Activated CD8-positive, alpha-beta T cell treated with anti-CD3 and anti-CD28 coated beads, Interleukin-2, amount 10 ng/mL, durations not matched to agents 7 days and 5 days (primary cell): ENCODE measurements around the gene TMPRSS13. TPM values are rescaled to one million over a fixed set of nuclear protein-coding genes. Genes with fewer than 3 reads are reported as not detected.

Experiments used
- ATAC-seq: fragments of 150-1000 bp; cut with Tn5 transposase; one replicate; pipeline ENCODE4 v1.10.0; 2021; ENCODE audit warnings: moderate library complexity
- CTCF ChIA-PET: fragments of 350-600 bp; sonication (Branson Sonifier 250); formaldehyde crosslinking; loops from one replicate; lab custom pipeline; 2021; ENCODE audit warnings: antibody characterized with exemption; lab: Charles Lee
- POLR2A ChIA-PET: fragments of 350-600 bp; sonication (Branson Sonifier 250); formaldehyde crosslinking; loops from one replicate; lab custom pipeline; 2021; ENCODE audit warnings: antibody characterized with exemption; lab: Charles Lee
- DNase-seq: peaks from one replicate; pipeline ENCODE4 v3.0.0-alpha.2; 2020
- H3K27ac Mint-ChIP-seq: one replicate; pipeline ENCODE4 v1.8.0; 2021; ENCODE audit warnings: mild to moderate bottlenecking, mixed read lengths
- H3K27me3 Mint-ChIP-seq: one replicate; pipeline ENCODE4 v1.8.0; 2021; ENCODE audit warnings: low read depth, mixed read lengths
- H3K36me3 Mint-ChIP-seq: one replicate; pipeline ENCODE4 v1.8.0; 2021; ENCODE audit warnings: low read depth, mixed read lengths
- H3K4me1 Mint-ChIP-seq: one replicate; pipeline ENCODE4 v1.8.0; 2021; ENCODE audit warnings: low read depth, mixed read lengths
- H3K4me3 Mint-ChIP-seq: one replicate; pipeline ENCODE4 v1.8.0; 2021; ENCODE audit warnings: mild to moderate bottlenecking, mixed read lengths
- H3K9me3 Mint-ChIP-seq: one replicate; pipeline ENCODE4 v1.8.0; 2022; ENCODE audit warnings: mixed read lengths; ENCODE audit not compliant: insufficient read depth
- total RNA-seq, 2 experiments: library from RNA; stranded (reverse); gene quantifications; one replicate each; pipeline ENCODE4 v1.2.3, GENCODE V29; 2021

TMPRSS13 gene
- total RNA-seq, 2 experiments from 2014 or later, result 1.8 to 2.5 TPM

- Mint-ChIP-seq H3K36me3 (no peaks in the 10 kb centered on the region), H3K27me3 (no peaks in the 10 kb centered on the region), H3K9me3 (no peaks in the 10 kb centered on the region), H3K4me1 (peaks cover 16% of the 10 kb centered on the region), H3K4me3 (no peak overlapping the region), H3K27ac (no peak overlapping the region)
- POLR2A ChIA-PET, result no interaction called here
- no peak for ATAC-seq
- CTCF ChIA-PET, result interaction anchor here (3.8 to 6.9 kb wide), 2 partner anchors 40 to 147 kb away, joined by 27 to 35 read pairs; no protein-coding TSS in a partner anchor
- DNase-seq, result no peak
Measured at GRCh38 chr11:117906126-117906525, 23.1 kb downstream of the TMPRSS13 start.

- H3K9me3 Mint-ChIP-seq, result no peaks in the 10 kb centered on the region
- H3K4me3 Mint-ChIP-seq, result no peak overlapping the region
- H3K36me3 Mint-ChIP-seq, result no peaks in the 10 kb centered on the region
- H3K4me1 Mint-ChIP-seq, result peaks cover 16% of the 10 kb centered on the region
- DNase-seq, result no peak
- no peak for ATAC-seq
- ChIA-PET CTCF (interaction anchor here (0.7 to 6.9 kb wide), 13 partner anchors 11 to 147 kb away, joined by 3 to 35 read pairs (median 6); partner anchors contain the start of gene FXYD2), POLR2A (interaction anchor here (0.6 kb wide), 1 partner anchor 275 kb away, joined by 3 read pairs; no protein-coding TSS in a partner anchor)
- no peak overlapping the region for H3K27ac Mint-ChIP-seq
- H3K27me3 Mint-ChIP-seq, result no peaks in the 10 kb centered on the region
Measured at GRCh38 chr11:117905524-117905923, 23.7 kb downstream of the TMPRSS13 start.

GRCh38 chr11:117903505-117904382 is 25.5 kb downstream of the TMPRSS13 start:
- POLR2A ChIA-PET, result no interaction called here
- H3K9me3 Mint-ChIP-seq, result no peaks in the 10 kb centered on the region
- ATAC-seq (no peak), DNase-seq (no peak)
- no peaks in the 10 kb centered on the region for H3K36me3 Mint-ChIP-seq
- H3K27me3 Mint-ChIP-seq, result peaks cover 3% of the 10 kb centered on the region
- H3K4me3 Mint-ChIP-seq, result no peak overlapping the region
- CTCF ChIA-PET, result interaction anchor here (0.8 to 6.9 kb wide), 14 partner anchors 16 to 478 kb away, joined by 3 to 35 read pairs (median 9); partner anchors contain the start of gene FXYD2
- no peak overlapping the region for H3K27ac Mint-ChIP-seq
- peaks cover 21% of the 10 kb centered on the region for H3K4me1 Mint-ChIP-seq

- DNase-seq (no peak), ATAC-seq (no peak)
- no peaks in the 10 kb centered on the region for H3K36me3 Mint-ChIP-seq
- H3K4me3 Mint-ChIP-seq, result no peak overlapping the region
- H3K27me3 Mint-ChIP-seq, result peaks cover 4% of the 10 kb centered on the region
- POLR2A ChIA-PET, result no interaction called here
- no peak overlapping the region for H3K27ac Mint-ChIP-seq
- H3K9me3 Mint-ChIP-seq, result no peaks in the 10 kb centered on the region
- CTCF ChIA-PET, result interaction anchor here (1.3 to 6.9 kb wide), 6 partner anchors 44 to 151 kb away, joined by 3 to 35 read pairs (median 10); no protein-coding TSS in a partner anchor
- peaks cover 10% of the 10 kb centered on the region for H3K4me1 Mint-ChIP-seq
Measured at GRCh38 chr11:117902001-117902845, 27.0 kb downstream of the TMPRSS13 start.

GRCh38 chr11:117901601-117902000 is 27.6 kb downstream of the TMPRSS13 start:
- DNase-seq, result no peak
- peaks cover 4% of the 10 kb centered on the region for H3K27me3 Mint-ChIP-seq
- H3K9me3 Mint-ChIP-seq, result no peaks in the 10 kb centered on the region
- POLR2A ChIA-PET, result no interaction called here
- no peaks in the 10 kb centered on the region for H3K36me3 Mint-ChIP-seq
- H3K4me3 Mint-ChIP-seq, result no peak overlapping the region
- ATAC-seq, result no peak
- CTCF ChIA-PET, result interaction anchor here (1.3 to 1.6 kb wide), 3 partner anchors 45 to 80 kb away, joined by 3 to 5 read pairs (median 4); no protein-coding TSS in a partner anchor
- H3K27ac Mint-ChIP-seq, result no peak overlapping the region
- peaks cover 8% of the 10 kb centered on the region for H3K4me1 Mint-ChIP-seq

- Mint-ChIP-seq H3K27me3 (peaks cover 4% of the 10 kb centered on the region), H3K9me3 (no peaks in the 10 kb centered on the region), H3K27ac (no peak overlapping the region), H3K36me3 (no peaks in the 10 kb centered on the region), H3K4me1 (peaks cover 8% of the 10 kb centered on the region), H3K4me3 (no peak overlapping the region)
- ChIA-PET POLR2A (no interaction called here), CTCF (interaction anchor here (1.3 to 1.6 kb wide), 3 partner anchors 46 to 80 kb away, joined by 3 to 5 read pairs (median 4); no protein-coding TSS in a partner anchor)
- DNase-seq (no peak), ATAC-seq (no peak)
Measured at GRCh38 chr11:117900720-117901440, 28.3 kb downstream of the TMPRSS13 start.

- no peaks in the 10 kb centered on the region for H3K9me3 Mint-ChIP-seq
- H3K4me1 Mint-ChIP-seq, result peaks cover 8% of the 10 kb centered on the region
- DNase-seq (no peak), ATAC-seq (no peak)
- H3K27me3 Mint-ChIP-seq, result peaks cover 4% of the 10 kb centered on the region
- ChIA-PET CTCF (interaction anchor here (1.0 kb wide), 1 partner anchor 43 kb away, joined by 3 read pairs; no protein-coding TSS in a partner anchor), POLR2A (no interaction called here)
- H3K27ac Mint-ChIP-seq, result peak overlapping the region; percentile 13
- H3K36me3 Mint-ChIP-seq, result no peaks in the 10 kb centered on the region
- no peak overlapping the region for H3K4me3 Mint-ChIP-seq
Measured at GRCh38 chr11:117900121-117900648, 29.0 kb downstream of the TMPRSS13 start.

- no peak overlapping the region for H3K4me3 Mint-ChIP-seq
- ATAC-seq (no peak), DNase-seq (no peak)
- H3K9me3 Mint-ChIP-seq, result peaks cover 4% of the 10 kb centered on the region
- H3K36me3 Mint-ChIP-seq, result no peaks in the 10 kb centered on the region
- ChIA-PET POLR2A (no interaction called here), CTCF (interaction anchor here (1.3 kb wide), 1 partner anchor 9 kb away, joined by 3 read pairs; no protein-coding TSS in a partner anchor)
- peaks cover 8% of the 10 kb centered on the region for H3K4me1 Mint-ChIP-seq
- peaks cover 13% of the 10 kb centered on the region for H3K27me3 Mint-ChIP-seq
- H3K27ac Mint-ChIP-seq, result no peak overlapping the region
Measured at GRCh38 chr11:117898059-117898458, 31.1 kb downstream of the TMPRSS13 start.

GRCh38 chr11:117892651-117893050 is 36.6 kb downstream of the TMPRSS13 start:
- ATAC-seq (no peak), DNase-seq (no peak)
- no peak overlapping the region for H3K27ac Mint-ChIP-seq
- POLR2A ChIA-PET, result no interaction called here
- H3K9me3 Mint-ChIP-seq, result peaks cover 9% of the 10 kb centered on the region
- CTCF ChIA-PET, result interaction anchor here (0.9 to 2.3 kb wide), 2 partner anchors 17 to 54 kb away, joined by 3 to 7 read pairs; no protein-coding TSS in a partner anchor
- no peaks in the 10 kb centered on the region for H3K4me1 Mint-ChIP-seq
- no peak overlapping the region for H3K4me3 Mint-ChIP-seq
- H3K36me3 Mint-ChIP-seq, result no peaks in the 10 kb centered on the region
- peaks cover 28% of the 10 kb centered on the region for H3K27me3 Mint-ChIP-seq

GRCh38 chr11:117891362-117891761 is 37.8 kb downstream of the TMPRSS13 start:
- Mint-ChIP-seq H3K27me3 (peaks cover 32% of the 10 kb centered on the region), H3K36me3 (no peaks in the 10 kb centered on the region), H3K27ac (no peak overlapping the region), H3K4me3 (no peak overlapping the region), H3K9me3 (peaks cover 9% of the 10 kb centered on the region), H3K4me1 (no peaks in the 10 kb centered on the region)
- ATAC-seq, result no peak
- ChIA-PET CTCF (interaction anchor here (0.9 to 2.3 kb wide), 2 partner anchors 14 to 55 kb away, joined by 3 to 7 read pairs; no protein-coding TSS in a partner anchor), POLR2A (no interaction called here)
- no peak for DNase-seq
